ENCODE results near the gene TCEAL2.

Gene TCEAL2

DNA sequence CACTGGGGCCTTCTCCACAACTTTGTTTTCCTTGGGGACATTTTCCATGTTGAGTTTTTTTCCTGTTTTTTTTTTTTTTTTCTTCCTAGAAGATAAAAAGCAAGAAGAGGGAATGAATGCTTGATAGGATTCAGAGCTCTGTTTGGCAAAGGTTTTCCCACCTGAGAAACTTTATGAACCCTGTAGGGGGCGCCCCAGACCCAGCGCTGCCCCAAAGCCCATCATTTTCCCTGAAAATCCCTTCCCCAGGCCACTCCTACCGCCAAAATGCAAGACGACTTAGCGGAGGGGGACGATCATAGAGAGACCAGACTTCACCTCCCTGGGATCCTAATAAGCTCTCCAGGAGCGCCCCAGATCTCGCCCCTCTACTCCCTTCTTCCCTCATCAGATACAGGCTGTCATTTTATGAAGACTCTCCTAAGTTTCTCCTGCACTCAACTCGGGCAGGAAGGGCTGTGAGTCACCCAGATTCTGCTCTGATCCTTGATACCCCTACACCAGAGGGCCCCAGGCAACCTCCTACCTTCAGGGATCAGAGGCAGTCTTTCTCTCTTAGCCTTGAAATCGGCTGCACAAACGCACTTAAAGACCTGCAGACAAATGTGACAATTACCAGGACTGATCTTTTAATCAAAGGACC, 28.9 kb downstream of the TCEAL2 start:
- TF ChIP-seq POLR2AphosphoS5 (IDR thresholded peaks at IDR 0.05; ENCODE audit: low read depth) (no peak), CTCF (IDR thresholded peaks at IDR 0.05; ENCODE audit: insufficient read depth, low read length) (no peak), SPI1 (IDR thresholded peaks at IDR 0.05; ENCODE audit: borderline replicate concordance, low read depth) (no peak), GABPA (IDR thresholded peaks at IDR 0.05; ENCODE audit: low read depth) (no peak)
- TF ChIP-seq, protein P1, sequence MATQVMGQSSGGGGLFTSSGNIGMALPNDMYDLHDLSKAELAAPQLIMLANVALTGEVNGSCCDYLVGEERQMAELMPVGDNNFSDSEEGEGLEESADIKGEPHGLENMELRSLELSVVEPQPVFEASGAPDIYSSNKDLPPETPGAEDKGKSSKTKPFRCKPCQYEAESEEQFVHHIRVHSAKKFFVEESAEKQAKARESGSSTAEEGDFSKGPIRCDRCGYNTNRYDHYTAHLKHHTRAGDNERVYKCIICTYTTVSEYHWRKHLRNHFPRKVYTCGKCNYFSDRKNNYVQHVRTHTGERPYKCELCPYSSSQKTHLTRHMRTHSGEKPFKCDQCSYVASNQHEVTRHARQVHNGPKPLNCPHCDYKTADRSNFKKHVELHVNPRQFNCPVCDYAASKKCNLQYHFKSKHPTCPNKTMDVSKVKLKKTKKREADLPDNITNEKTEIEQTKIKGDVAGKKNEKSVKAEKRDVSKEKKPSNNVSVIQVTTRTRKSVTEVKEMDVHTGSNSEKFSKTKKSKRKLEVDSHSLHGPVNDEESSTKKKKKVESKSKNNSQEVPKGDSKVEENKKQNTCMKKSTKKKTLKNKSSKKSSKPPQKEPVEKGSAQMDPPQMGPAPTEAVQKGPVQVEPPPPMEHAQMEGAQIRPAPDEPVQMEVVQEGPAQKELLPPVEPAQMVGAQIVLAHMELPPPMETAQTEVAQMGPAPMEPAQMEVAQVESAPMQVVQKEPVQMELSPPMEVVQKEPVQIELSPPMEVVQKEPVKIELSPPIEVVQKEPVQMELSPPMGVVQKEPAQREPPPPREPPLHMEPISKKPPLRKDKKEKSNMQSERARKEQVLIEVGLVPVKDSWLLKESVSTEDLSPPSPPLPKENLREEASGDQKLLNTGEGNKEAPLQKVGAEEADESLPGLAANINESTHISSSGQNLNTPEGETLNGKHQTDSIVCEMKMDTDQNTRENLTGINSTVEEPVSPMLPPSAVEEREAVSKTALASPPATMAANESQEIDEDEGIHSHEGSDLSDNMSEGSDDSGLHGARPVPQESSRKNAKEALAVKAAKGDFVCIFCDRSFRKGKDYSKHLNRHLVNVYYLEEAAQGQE (IDR thresholded peaks at IDR 0.05; ENCODE audit: insufficient replicate concordance, low read depth) = no peak
- no peak overlapping the region for H3K27ac ChIP-seq (replicated peaks)
- H3K27me3 ChIP-seq (ENCODE audit: insufficient read depth, poor library complexity, severe bottlenecking) = no peaks in the 10 kb centered on the region
- no peak overlapping the region for H3K4me3 ChIP-seq (replicated peaks; ENCODE audit: insufficient read depth, low read length)
- DNase-seq (ENCODE audit: low read depth in 1 of 2, low spot score in 1 of 2) = no peak

DNA sequence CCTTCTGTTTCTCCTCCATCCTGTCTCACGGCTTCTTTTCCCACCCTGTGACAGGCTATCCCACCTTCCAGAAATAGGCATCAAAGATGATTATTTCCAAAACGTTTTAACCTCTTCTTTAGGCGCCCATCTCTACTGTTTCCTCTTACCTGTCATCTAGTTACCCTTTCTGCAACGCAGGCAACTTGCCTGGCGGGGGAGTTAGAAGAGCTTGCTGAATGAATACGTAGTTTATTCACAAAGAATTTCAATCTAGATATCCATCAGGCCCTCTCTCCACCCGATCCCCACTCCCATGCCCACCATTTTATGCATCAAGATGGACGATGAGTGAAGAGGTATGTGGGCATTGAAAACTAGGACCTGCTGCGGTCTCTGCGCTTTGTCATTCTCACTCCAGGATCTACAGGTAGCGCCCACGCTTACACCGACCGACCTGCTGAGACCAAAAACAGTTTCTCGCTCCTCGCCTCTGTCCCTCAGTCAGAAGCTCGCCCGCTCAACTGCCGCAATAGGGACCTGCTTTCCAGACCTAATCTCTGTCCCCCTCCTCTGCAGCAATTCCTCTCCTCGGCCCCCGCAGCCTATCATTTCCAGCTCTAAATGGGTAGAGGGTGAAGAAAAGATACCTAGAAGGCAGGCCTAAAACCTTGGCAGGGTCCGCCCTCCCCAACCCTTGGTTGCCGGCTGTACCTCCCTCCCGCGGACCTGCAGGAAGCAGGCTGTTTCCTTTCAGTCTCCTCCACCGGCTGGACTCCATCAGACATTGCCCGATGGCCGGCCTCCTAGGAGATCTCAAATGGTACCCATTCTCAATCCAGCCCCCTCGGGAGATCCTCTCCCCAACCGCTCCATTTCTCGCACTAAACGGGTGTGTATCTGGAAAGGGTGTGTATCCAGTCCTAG, 29.7 kb downstream of the TCEAL2 start:
- Histone ChIP-seq H3K27me3 (ENCODE audit: insufficient read depth, poor library complexity, severe bottlenecking) (no peaks in the 10 kb centered on the region), H3K27ac (replicated peaks) (no peak overlapping the region), H3K4me3 (replicated peaks; ENCODE audit: insufficient read depth, low read length) (no peak overlapping the region)
- DNase-seq (ENCODE audit: low read depth in 1 of 2, low spot score in 1 of 2) = no peak
- TF ChIP-seq POLR2AphosphoS5 (IDR thresholded peaks at IDR 0.05; ENCODE audit: low read depth) = no peak
- TF ChIP-seq SPI1 (IDR thresholded peaks at IDR 0.05; ENCODE audit: borderline replicate concordance, low read depth) = no peak
- TF ChIP-seq, protein P1 (IDR thresholded peaks at IDR 0.05; ENCODE audit: insufficient replicate concordance, low read depth) = no peak
- TF ChIP-seq GABPA (IDR thresholded peaks at IDR 0.05; ENCODE audit: low read depth) = no peak
- no peak for TF ChIP-seq CTCF (IDR thresholded peaks at IDR 0.05; ENCODE audit: insufficient read depth, low read length)

- H3K4me3 ChIP-seq (replicated peaks; ENCODE audit: insufficient read depth, low read length) = no peak within 1 kb of the TSS
- TF ChIP-seq POLR2AphosphoS5 (IDR thresholded peaks at IDR 0.05; ENCODE audit: low read depth) (no peak), CTCF (IDR thresholded peaks at IDR 0.05; ENCODE audit: insufficient read depth, low read length) (no peak), SPI1 (IDR thresholded peaks at IDR 0.05; ENCODE audit: borderline replicate concordance, low read depth) (no peak), GABPA (IDR thresholded peaks at IDR 0.05; ENCODE audit: low read depth) (no peak)
- TF ChIP-seq, protein P1 (IDR thresholded peaks at IDR 0.05; ENCODE audit: insufficient replicate concordance, low read depth) = no peak
- no peaks in the 10 kb centered on the region for H3K27me3 ChIP-seq (ENCODE audit: insufficient read depth, poor library complexity, severe bottlenecking)
- no peak within 1 kb of the TSS for H3K27ac ChIP-seq (replicated peaks)
- no peak for DNase-seq (ENCODE audit: low read depth in 1 of 2, low spot score in 1 of 2)
Measured at GRCh38 chrX:102155806-102156179, 30.3 kb downstream of the TCEAL2 start, which contains the start of gene BEX5. BEX5 (minus strand) TSS chrX:102155977; CDS start chrX:102154265, 1,712 bp downstream.

Measured in HL-60 (cell line).